ENCODE measurements around the gene LHFPL2. TPM values are rescaled to one million over a fixed set of nuclear protein-coding genes. Genes with fewer than 3 reads are reported as not detected.

LHFPL2 gene
- total RNA-seq, 1 experiment from 2014 or later, result 49.7 TPM

GRCh38 chr5:78594610-78595457, 53.7 kb downstream of the LHFPL2 start:
- H3K27ac Mint-ChIP-seq (ENCODE audit: unreplicated experiment), result peak overlapping the region; percentile 22
- H3K4me3 ChIP-seq (ENCODE audit: low read depth, low read length), result no peak overlapping the region
- no peaks in the 10 kb centered on the region for H3K36me3 ChIP-seq (ENCODE audit: control insufficient read depth, insufficient read depth, low read length)
- H3K9me3 ChIP-seq, result no peaks in the 10 kb centered on the region
- no TSS peak for BruUV-seq (replicated peaks)
- H3K4me1 Mint-ChIP-seq (ENCODE audit: low read depth, unreplicated experiment), result peaks cover 48% of the 10 kb centered on the region
- no peak for DNase-seq
- H3K36me3 Mint-ChIP-seq (ENCODE audit: insufficient read depth, unreplicated experiment), result peaks cover 32% of the 10 kb centered on the region
- TF ChIP-seq CTCF (IDR thresholded peaks at IDR 0.05; ENCODE audit: insufficient read depth in 1 of 2, low read depth in 1 of 2, low read length in 1 of 2, severe bottlenecking in 1 of 2, unreplicated experiment in 1 of 2), result no peak
- no peaks in the 10 kb centered on the region for H3K27me3 ChIP-seq (replicated peaks; ENCODE audit: control insufficient read depth, insufficient read depth, low read length)
- POLR2A ChIA-PET, result no interaction called here
- H3K27me3 Mint-ChIP-seq (ENCODE audit: insufficient read depth, unreplicated experiment), result no peaks in the 10 kb centered on the region
- intact Hi-C loops (cut with micrococcal nuclease; ENCODE audit: unreplicated experiment), result no loop called here
- H3K9me3 Mint-ChIP-seq (ENCODE audit: unreplicated experiment), result no peaks in the 10 kb centered on the region
- H3K4me3 Mint-ChIP-seq (ENCODE audit: unreplicated experiment), result no peak overlapping the region
- CTCF ChIA-PET, result no interaction called here
- peaks cover 66% of the 10 kb centered on the region for H3K4me1 ChIP-seq

GRCh38 chr5:78594021-78594420, 54.6 kb downstream of the LHFPL2 start:
- no peak overlapping the region for H3K4me3 Mint-ChIP-seq (ENCODE audit: unreplicated experiment)
- Histone ChIP-seq H3K4me3 (ENCODE audit: low read depth, low read length) (no peak overlapping the region), H3K27me3 (replicated peaks; ENCODE audit: control insufficient read depth, insufficient read depth, low read length) (no peaks in the 10 kb centered on the region), H3K9me3 (no peaks in the 10 kb centered on the region), H3K4me1 (peaks cover 63% of the 10 kb centered on the region), H3K36me3 (ENCODE audit: control insufficient read depth, insufficient read depth, low read length) (no peaks in the 10 kb centered on the region)
- H3K4me1 Mint-ChIP-seq (ENCODE audit: low read depth, unreplicated experiment), result peaks cover 48% of the 10 kb centered on the region
- BruUV-seq (replicated peaks), result no TSS peak
- no peak for DNase-seq
- H3K27me3 Mint-ChIP-seq (ENCODE audit: insufficient read depth, unreplicated experiment), result no peaks in the 10 kb centered on the region
- H3K9me3 Mint-ChIP-seq (ENCODE audit: unreplicated experiment), result no peaks in the 10 kb centered on the region
- ChIA-PET POLR2A (no interaction called here), CTCF (no interaction called here)
- H3K36me3 Mint-ChIP-seq (ENCODE audit: insufficient read depth, unreplicated experiment), result peaks cover 38% of the 10 kb centered on the region
- no peak for TF ChIP-seq CTCF (IDR thresholded peaks at IDR 0.05; ENCODE audit: insufficient read depth in 1 of 2, low read depth in 1 of 2, low read length in 1 of 2, severe bottlenecking in 1 of 2, unreplicated experiment in 1 of 2)
- H3K27ac Mint-ChIP-seq (ENCODE audit: unreplicated experiment), result no peak overlapping the region
- intact Hi-C loops (cut with micrococcal nuclease; ENCODE audit: unreplicated experiment), result no loop called here

- Histone ChIP-seq H3K9me3 (no peaks in the 10 kb centered on the region), H3K27me3 (replicated peaks; ENCODE audit: control insufficient read depth, insufficient read depth, low read length) (no peaks in the 10 kb centered on the region), H3K4me1 (peaks cover 57% of the 10 kb centered on the region), H3K36me3 (ENCODE audit: control insufficient read depth, insufficient read depth, low read length) (no peaks in the 10 kb centered on the region), H3K4me3 (ENCODE audit: low read depth, low read length) (no peak overlapping the region)
- BruUV-seq (replicated peaks), result no TSS peak
- H3K4me3 Mint-ChIP-seq (ENCODE audit: unreplicated experiment), result no peak overlapping the region
- intact Hi-C loops (cut with micrococcal nuclease; ENCODE audit: unreplicated experiment), result no loop called here
- TF ChIP-seq CTCF (IDR thresholded peaks at IDR 0.05; ENCODE audit: insufficient read depth in 1 of 2, low read depth in 1 of 2, low read length in 1 of 2, severe bottlenecking in 1 of 2, unreplicated experiment in 1 of 2), result no peak
- peaks cover 38% of the 10 kb centered on the region for H3K36me3 Mint-ChIP-seq (ENCODE audit: insufficient read depth, unreplicated experiment)
- ChIA-PET POLR2A (no interaction called here), CTCF (no interaction called here)
- H3K27me3 Mint-ChIP-seq (ENCODE audit: insufficient read depth, unreplicated experiment), result no peaks in the 10 kb centered on the region
- H3K4me1 Mint-ChIP-seq (ENCODE audit: low read depth, unreplicated experiment), result peaks cover 50% of the 10 kb centered on the region
- no peaks in the 10 kb centered on the region for H3K9me3 Mint-ChIP-seq (ENCODE audit: unreplicated experiment)
- H3K27ac Mint-ChIP-seq (ENCODE audit: unreplicated experiment), result no peak overlapping the region
- no peak for DNase-seq
These were observed 55.1 kb downstream of the LHFPL2 start for GRCh38 chr5:78593465-78593864.

All from Caco-2 (cell line).